GM23338 (cell line): Measurements from ENCODE around the gene GAK. TPM values are rescaled to one million over a fixed set of nuclear protein-coding genes. Genes with fewer than 3 reads are reported as not detected.

Experiments
- ATAC-seq: fragments of 200-7000 bp; cut with Tn5 transposase; 3 replicates; pipeline ENCODE4 v1.9.1; 2020
- DNase-seq: peaks from one replicate; pipeline ENCODE4 v3.0.0-alpha.2; 2015; ENCODE audit warnings: low spot score
- H2AFZ ChIP-seq: fragments of 200-600 bp; sonication (generic); 2 replicates; pipeline ENCODE4 v1.8.0; 2016; ENCODE audit warnings: antibody characterized with exemption, mild to moderate bottlenecking, moderate library complexity
- H3F3A ChIP-seq: fragments of 200-600 bp; sonication (generic); replicated peaks from 2 replicates; pipeline ENCODE4 v1.8.0; 2017; ENCODE audit warnings: antibody characterized with exemption, mixed run types, low read depth
- H3K27ac ChIP-seq: fragments of 200-600 bp; sonication (generic); 2 replicates; pipeline ENCODE4 v1.6.1; 2016; ENCODE audit warnings: low read depth
- H3K27me3 ChIP-seq: fragments of 200-600 bp; sonication (generic); 2 replicates; pipeline ENCODE4 v1.8.0; 2016; ENCODE audit warnings: mild to moderate bottlenecking, mixed run types, moderate library complexity; ENCODE audit not compliant: insufficient read depth
- H3K36me3 ChIP-seq: fragments of 200-600 bp; sonication (generic); 2 replicates; pipeline ENCODE4 v1.8.0; 2016; ENCODE audit warnings: mild to moderate bottlenecking; ENCODE audit not compliant: insufficient read depth
- H3K4me1 ChIP-seq: fragments of 200-600 bp; sonication (generic); 2 replicates; pipeline ENCODE4 v1.8.0; 2016; ENCODE audit warnings: mild to moderate bottlenecking, moderate library complexity; ENCODE audit not compliant: insufficient read depth
- H3K4me2 ChIP-seq: fragments of 200-600 bp; sonication (generic); 2 replicates; pipeline ENCODE4 v1.7.1; 2017; ENCODE audit warnings: mixed run types
- H3K4me3 ChIP-seq: fragments of 200-600 bp; sonication (generic); 2 replicates; pipeline ENCODE4 v1.6.1; 2016; ENCODE audit warnings: mixed run types
- H3K79me2 ChIP-seq: fragments of 200-600 bp; sonication (generic); replicated peaks from 2 replicates; pipeline ENCODE4 v1.8.0; 2017; ENCODE audit warnings: mild to moderate bottlenecking; ENCODE audit not compliant: insufficient read depth
- H3K9me2 ChIP-seq: fragments of 200-600 bp; sonication (generic); 2 replicates; pipeline ENCODE4 v1.8.0; 2017; ENCODE audit not compliant: insufficient read depth
- H4K20me1 ChIP-seq: fragments of 200-600 bp; sonication (generic); replicated peaks from 2 replicates; pipeline ENCODE4 v1.8.0; 2017; ENCODE audit warnings: mild to moderate bottlenecking; ENCODE audit not compliant: insufficient read depth
- H3K27ac Mint-ChIP-seq: 2 replicates; pipeline ENCODE4 v1.8.0; 2020; ENCODE audit warnings: inconsistent platforms, mild to moderate bottlenecking, moderate library complexity, mixed read lengths
- H3K27me3 Mint-ChIP-seq: 3 replicates; pipeline ENCODE4 v1.8.0; 2022; ENCODE audit warnings: low read depth, mild to moderate bottlenecking, moderate library complexity, mixed read lengths, inconsistent platforms; ENCODE audit not compliant: insufficient read depth, poor library complexity
- H3K36me3 Mint-ChIP-seq: 3 replicates; pipeline ENCODE4 v1.8.0; 2021; ENCODE audit warnings: low read depth, mild to moderate bottlenecking, inconsistent platforms, moderate library complexity, mixed read lengths
- H3K4me1 Mint-ChIP-seq: 3 replicates; pipeline ENCODE4 v1.8.0; 2020; ENCODE audit warnings: mild to moderate bottlenecking, inconsistent platforms, mixed read lengths
- H3K4me3 Mint-ChIP-seq: 3 replicates; pipeline ENCODE4 v1.8.0; 2021; ENCODE audit warnings: moderate library complexity, mild to moderate bottlenecking, inconsistent platforms, mixed read lengths
- H3K9me3 Mint-ChIP-seq: 3 replicates; pipeline ENCODE4 v1.8.0; 2020; ENCODE audit warnings: moderate library complexity, mild to moderate bottlenecking, inconsistent platforms, mixed read lengths
- CTCF ChIP-seq, 2 experiments: fragments of 200-600 bp in 1 of 2; sonication (generic) in 1 of 2; conservative IDR thresholded peaks; 2 replicates each; pipeline versions ENCODE4 v1.5.1 to v1.6.1; 2016 to 2017; ENCODE audit warnings: antibody characterized with exemption in 2 of 2, low read depth in 2 of 2, mild to moderate bottlenecking in 2 of 2, moderate library complexity in 1 of 2
- NANOG ChIP-seq: IDR thresholded peaks from 2 replicates; pipeline ENCODE4 v1.6.1; 2016; ENCODE audit warnings: antibody characterized with exemption, borderline replicate concordance
- ZNF114 ChIP-seq: fragments of 250-450 bp; sonication (Bioruptor Pico); IDR thresholded peaks from 2 replicates; pipeline ENCODE4 v1.5.0; 2020; ENCODE audit warnings: mild to moderate bottlenecking, moderate library complexity
- ZNF462 ChIP-seq: fragments of 250-450 bp; sonication (Bioruptor Pico); IDR thresholded peaks from 2 replicates; pipeline ENCODE4 v1.5.0; 2020; ENCODE audit warnings: mild to moderate bottlenecking, moderate library complexity
- polyA plus RNA-seq: library from polyadenylated mRNA; unstranded; fragments of >200 nt; fragmentation: Nextera tagmentation; extraction: Ambion mirVana; gene quantifications from 2 replicates; pipeline ENCODE4 v1.2.1, GENCODE V29; 2016
- total RNA-seq: library from RNA; depleted of rRNA; stranded (reverse); fragments of >200 nt; shearing (Covaris generic); gene quantifications from 2 replicates; pipeline ENCODE4 v1.2.3, GENCODE V29; 2014

The GAK gene
- total and polyA plus RNA-seq, 2 experiments from 2014 or later = 48.5 to 124 TPM

GRCh38 chr4:910366-911091 lies 21.6 kb downstream of the GAK start:
- peaks cover 9% of the 10 kb centered on the region for H3K4me1 Mint-ChIP-seq
- Histone ChIP-seq H3K79me2 (peaks cover 23% of the 10 kb centered on the region), H4K20me1 (peaks cover 2% of the 10 kb centered on the region; the same call in 1 of the 2 replicates), H3K36me3 (no peaks in the 10 kb centered on the region), H3K9me2 (no peaks in the 10 kb centered on the region), H3K27me3 (no peaks in the 10 kb centered on the region), H2AFZ (no peak overlapping the region), H3K4me3 (no peak overlapping the region), H3F3A (0 out of 2 replicates have a peak, but pooled peaks cover 6% of the 10 kb centered on the region), H3K4me1 (no peaks in the 10 kb centered on the region), H3K27ac (no peak overlapping the region), H3K4me2 (no peak overlapping the region)
- H3K27me3 Mint-ChIP-seq = peaks cover 18% of the 10 kb centered on the region
- TF ChIP-seq ZNF114 (no peak), NANOG (no peak), CTCF (conservative IDR thresholded peaks at IDR 0.05; ENCODE audit: low read depth in 2 of 2) (peak in 1 of 2 experiments; percentile 17; a peak in 2 of 4 replicates), ZNF462 (CRISPR knock-in tag) (no peak)
- H3K27ac Mint-ChIP-seq = no peak overlapping the region
- H3K9me3 Mint-ChIP-seq = peaks cover 3% of the 10 kb centered on the region; the same call in 2 of the 3 replicates
- no peak for DNase-seq
- H3K36me3 Mint-ChIP-seq = peaks cover 18% of the 10 kb centered on the region
- no peak overlapping the region for H3K4me3 Mint-ChIP-seq
- no peak for ATAC-seq
